T-helper 2 cell treated with Interferon-gamma antibody and Interleukin-4, amounts not matched to agents 100 ng/mL and 5 ng/mL, for 36 hours (primary cell): Measurements from ENCODE around the gene CNOT8. TPM values are rescaled to one million over a fixed set of nuclear protein-coding genes. Genes with fewer than 3 reads are reported as not detected.
"Not testable (repeated sequence)": the region's sequence is repeated elsewhere in the genome, so short reads cannot be mapped to it uniquely, and the experiment has no call there.

ENCODE experiments used
- intact Hi-C: fragments of 100-400 bp; cut with micrococcal nuclease; formaldehyde crosslinking; loops from one replicate; pipeline ENCODE4 v1.15.1; 2023
- total RNA-seq: library from RNA; stranded (reverse); gene quantifications from 2 replicates; pipeline ENCODE4 v1.2.3, GENCODE V29; 2022

The CNOT8 gene
- total RNA-seq, 1 donor from 2014 or later: 70.4 TPM

DNA sequence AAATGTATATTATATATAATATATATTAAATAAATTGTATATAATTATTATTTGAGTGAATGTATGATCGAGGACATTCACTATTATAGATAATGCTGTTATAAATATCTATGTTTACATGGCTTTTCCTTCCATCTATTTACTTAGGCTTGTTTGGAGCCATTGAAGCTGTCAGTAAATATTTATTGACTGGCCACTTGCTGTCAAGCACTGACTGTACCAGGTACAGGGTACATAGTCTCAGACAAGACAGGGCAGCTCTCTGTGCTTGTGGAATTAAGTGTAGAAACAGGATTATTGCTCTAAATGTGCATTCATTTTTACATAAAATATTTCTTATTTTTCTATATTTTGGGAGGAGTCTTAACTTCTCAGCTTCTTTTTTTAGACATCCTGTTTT, 24.4 kb upstream of the CNOT8 start:
- intact Hi-C loops: no loop called here

DNA sequence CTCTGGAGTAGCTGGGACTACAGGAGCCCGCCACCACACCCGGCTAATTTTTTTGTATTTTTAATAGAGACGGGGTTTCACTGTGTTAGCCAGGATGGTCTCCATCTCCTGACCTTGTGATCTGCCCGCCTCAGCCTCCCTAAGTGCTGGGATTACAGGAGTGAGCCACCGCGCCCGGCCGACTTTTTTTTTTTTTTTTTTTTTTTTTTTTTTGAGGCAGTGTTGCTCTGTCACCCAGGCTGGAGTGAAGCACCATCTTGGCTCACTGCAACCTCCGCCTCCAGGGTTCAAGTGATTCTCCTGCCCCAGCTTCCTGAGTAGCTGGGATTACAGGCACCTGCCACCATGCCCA, 22.8 kb upstream of the CNOT8 start:
- intact Hi-C loops: not testable (repeated sequence)

DNA sequence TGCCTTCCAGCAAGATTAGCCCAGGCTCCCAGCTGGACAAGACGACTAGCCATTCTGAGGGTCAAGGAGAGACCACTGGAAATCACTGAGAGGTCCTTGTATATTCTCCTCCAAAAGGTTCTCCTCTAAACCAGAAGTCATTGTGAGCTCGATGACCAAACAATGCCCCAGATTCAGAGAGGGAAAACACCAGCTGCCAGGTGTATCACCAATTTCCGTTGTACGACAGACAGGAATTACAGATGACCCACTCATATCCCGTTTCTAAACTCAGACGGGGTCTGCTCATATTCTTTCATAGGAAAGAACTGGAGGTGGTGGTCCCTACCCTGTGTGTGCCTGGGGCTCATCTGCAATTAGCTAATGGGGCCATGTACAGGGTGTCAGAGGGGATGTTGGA, 22.2 kb upstream of the CNOT8 start:
- intact Hi-C loops: no loop called here

DNA sequence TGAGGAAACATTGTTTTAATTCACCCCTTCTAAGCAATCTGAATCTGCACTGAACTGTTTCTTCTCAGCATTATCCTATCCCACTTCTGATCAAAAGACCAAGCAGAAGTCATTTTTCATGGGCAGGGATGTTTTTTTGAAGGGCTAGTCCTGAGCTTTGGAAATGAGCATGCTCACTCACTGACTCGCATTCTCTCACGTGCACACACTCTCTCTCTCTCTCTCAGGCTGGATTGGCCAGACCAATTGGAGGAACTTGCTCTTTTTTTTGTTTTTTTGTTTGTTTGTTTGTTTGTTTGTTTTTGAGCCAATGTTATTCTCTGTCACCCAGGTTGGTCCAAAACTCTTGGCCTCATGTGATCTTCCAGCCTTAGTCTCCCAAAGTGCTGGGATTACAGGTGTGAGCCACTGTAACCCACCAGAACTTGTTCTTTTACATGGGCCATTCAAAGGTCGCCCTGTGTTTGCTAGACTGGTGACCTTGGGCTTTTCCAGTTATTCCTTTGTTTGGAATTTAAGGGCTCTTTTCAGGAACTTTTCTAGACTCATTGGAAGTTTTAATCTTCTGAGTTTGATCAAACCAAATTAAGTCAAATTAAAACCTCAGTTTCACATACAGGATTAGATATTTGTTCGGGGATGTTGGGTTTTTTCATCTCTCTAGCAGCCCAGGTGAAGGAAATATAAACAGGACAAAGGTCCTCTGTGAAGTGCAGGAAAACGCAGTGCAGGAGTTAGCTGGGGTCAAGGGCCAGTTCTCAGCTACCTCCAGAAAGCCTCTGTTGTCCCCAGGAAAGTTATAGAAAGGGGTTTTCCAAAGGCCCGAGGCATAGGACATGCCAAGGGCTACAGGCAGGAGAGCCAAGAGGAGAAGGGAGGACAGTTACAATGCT, 21.2 kb upstream of the CNOT8 start:
- intact Hi-C loops: no loop called here

DNA sequence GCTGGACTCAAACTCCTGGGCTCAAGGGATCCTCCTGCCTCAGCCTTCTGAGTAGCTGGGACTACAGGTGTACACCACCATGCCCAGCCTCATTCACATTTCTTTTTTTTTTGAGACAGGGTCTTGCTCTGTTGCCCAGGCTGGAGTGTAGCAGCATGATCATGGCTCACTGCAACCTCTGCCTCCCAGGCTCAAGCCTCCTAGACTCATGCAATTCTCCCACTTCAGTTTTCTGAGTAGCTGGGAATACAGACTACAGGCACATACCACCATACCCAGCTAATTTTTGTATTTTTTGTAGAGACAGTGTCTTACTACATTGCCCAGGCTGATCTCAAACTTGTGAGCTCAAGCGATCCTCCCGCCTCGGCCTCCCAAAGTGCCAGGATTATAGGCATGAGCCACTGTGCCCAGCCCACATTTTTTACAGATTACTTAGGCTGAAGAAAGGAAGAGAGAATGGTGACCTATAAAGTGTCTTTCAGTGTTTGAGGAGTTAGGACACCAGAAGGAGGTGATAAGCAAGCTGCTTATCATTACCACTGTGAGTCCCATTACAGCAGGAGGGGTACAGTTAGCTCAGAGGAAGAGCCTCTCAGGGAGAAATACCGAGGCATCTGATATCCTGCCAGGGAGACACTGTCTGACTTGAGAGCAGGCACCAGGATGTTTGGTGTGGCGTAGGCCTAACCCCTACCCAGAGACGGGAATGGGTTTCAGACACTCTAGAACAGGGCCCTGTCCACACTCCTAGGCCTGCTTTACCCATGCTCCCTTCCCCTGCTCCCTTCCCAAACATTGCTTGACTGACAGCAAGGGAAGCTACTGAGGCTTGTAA, 17.8 kb upstream of the CNOT8 start:
- intact Hi-C loops: no loop called here

DNA sequence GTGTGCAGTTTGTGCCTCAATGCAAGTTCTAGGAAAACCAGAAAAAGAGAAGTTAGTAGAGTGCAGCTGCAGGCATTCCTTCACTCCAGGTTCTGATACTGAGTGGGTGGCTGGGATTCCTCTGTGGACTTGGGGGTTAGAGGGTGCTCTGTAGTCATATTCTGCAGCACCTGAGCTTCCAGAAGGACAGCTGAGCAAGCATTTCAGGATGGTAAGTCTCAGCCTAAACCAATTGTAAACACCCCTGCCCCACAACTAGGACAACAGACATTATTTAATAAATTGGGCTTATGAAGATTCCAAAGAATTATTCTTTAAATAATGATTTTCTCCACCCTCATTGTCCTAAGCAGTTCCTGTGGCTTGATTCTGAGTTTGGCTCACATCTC, 17.2 kb upstream of the CNOT8 start:
- intact Hi-C loops: no loop called here

DNA sequence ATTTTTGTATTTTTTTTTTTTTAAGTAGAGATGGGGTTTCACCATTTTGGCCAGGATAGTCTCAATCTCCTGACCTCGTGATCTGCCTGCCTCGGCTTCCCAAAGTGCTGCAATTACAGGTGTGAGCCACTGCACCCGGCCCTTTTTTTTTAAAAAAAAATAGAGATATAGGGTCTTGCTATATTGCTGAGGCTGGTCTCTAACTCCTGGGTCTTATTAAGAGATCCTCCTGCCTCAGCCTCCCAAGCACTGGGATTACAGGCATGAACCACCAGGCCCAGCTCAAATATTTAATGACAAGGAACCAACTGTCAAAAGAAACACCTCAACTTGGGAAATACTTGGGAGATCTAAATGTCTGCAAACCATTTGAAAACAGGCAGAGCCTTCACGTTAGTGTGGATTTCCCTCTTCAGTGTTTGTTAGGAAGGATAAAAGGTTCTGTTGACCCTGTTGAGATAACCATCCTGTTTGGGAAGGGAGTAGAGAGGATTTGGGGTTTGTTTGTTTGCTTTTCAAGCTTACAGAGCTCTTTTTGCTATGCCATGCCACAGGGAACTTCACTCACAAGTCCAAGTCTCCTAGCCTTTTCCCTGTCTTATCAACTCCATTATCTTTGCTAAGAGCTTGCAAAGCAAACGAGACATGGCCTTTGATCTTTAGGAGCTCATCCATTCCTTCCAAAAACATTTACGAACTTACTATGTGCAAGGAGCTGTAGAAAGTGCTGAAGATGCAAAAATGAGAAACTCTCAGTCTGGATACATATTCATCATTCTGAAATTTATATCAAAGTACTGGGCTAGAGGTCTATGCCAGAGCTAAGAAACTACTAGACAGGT, 15.5 kb upstream of the CNOT8 start:
- intact Hi-C loops: no loop called here

DNA sequence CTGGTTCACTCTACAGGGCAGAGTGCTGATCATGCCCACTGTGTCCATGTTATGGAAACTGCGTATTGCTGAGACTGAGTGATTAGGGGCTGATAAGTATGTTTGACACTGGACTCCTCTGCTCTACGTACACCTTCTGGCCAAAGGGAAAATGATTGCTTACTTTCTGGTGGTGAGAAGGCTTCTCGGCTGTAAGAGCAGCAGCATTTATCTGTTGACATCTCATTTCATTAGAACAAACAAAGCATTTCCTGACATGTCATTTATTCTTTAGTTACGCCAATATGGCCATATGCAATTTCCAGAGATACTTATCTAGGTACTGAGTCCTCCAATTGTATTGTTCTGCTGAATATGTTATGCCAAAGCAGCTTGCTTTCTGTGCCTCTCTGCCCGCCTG, 13.6 kb upstream of the CNOT8 start:
- intact Hi-C loops: no loop called here

DNA sequence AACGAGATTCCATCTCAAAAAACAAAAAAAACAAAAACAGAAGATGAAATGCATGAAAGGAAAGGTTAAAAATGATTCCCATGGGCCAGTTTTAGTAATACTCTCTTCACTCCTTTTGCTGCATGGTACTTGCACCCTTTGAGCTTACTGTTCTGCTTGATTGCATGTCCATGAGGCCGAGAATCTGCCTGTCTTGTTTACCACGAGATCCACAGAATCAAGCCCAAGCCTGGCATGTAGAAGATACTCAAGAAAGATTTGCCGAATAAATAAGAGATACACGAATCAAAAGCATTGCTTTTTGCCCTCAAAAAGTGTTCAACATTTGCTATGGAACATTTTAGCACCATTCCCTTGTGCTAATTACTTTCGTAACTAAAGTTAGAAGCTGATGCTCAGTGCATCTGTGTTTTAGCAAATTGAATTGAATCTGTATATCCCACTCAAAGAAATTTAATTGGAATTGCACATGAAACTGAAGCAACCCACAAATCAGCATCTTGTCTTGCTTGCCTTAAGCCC, 9.1 kb upstream of the CNOT8 start:
- intact Hi-C loops: no loop called here

DNA sequence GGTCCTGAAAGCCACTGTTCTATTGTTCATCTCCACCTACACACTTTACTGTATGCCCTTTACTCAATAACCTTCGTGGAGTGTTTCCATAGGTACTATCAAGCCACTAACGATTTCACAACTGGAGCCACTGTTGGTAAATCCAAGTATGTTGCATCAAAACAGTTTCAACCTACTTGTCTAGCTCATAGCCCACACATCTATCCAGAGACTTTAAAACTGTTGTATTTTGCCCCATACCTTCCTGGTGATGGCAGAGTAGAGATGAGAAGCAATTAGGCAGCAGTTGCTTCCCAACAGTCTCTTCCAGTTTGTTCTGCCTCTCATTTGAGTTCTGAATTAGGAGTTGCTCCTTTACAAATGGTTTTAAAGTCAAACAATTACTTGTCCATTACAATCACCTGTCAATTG, 8.6 kb upstream of the CNOT8 start:
- intact Hi-C loops: no loop called here

DNA sequence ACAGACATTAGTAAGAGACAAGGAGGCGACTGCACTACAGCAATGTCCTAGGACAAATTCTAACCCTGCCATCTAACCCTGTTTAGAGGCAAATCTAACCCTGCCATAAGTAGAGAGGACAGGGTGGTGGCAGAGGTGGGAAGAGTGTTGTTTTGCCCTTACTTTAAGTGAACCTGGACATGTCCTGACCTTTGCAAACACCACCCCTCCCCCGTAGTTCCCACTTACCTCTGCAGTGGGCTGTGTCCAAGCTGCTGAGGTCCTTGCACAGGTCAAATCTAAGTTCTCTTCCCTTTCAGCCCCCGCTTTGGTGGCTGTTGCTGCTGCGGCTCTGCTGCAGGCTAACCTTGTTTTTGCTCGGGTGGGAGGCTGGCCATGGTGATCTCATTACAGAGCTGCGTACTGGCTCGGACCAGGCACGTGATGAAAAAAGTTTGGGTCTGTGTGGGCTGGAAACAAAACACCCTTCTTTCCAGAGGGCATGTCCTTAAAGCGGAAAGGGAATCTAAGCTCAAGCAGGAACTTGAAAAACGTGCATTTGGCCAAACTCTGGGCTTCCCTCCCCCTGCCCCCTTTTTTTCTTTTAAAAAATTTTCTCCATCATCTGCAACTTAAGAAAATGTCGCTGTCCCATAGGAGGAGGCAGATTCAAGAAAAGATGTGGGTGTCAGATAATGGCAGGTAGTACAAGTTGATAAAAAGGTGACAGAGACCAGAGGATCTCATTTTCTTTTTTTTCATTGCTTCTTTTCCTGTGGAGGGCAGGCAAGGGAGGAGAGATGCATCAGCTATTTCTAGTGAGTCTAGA, 8.0 kb upstream of the CNOT8 start, which contains the start of gene FAXDC2:
FAXDC2 (minus strand) TSS at position 349 of the 808 bp plus-strand sequence. CDS start 12,425 bp downstream, outside the sequence.
- intact Hi-C loops: no loop called here

DNA sequence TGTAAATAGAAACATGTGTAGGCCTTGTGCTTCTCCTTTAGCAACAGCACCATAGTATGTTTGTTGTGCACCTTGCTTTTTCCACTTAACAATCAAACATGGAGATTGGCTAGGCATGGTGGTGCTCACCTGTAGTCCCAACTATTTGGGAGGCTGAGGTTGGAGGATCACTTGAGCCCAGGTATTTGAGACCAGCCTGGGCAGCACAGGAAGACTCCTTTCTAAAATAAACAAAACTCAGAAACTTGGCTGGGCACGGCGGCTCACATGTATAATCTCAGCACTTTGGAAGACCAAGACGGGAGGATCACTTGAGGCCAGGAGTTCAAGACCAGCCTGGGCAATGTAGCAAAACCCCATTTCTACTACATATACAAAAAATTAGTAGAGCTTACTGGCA, 7.1 kb upstream of the CNOT8 start:
- intact Hi-C loops: no loop called here

DNA sequence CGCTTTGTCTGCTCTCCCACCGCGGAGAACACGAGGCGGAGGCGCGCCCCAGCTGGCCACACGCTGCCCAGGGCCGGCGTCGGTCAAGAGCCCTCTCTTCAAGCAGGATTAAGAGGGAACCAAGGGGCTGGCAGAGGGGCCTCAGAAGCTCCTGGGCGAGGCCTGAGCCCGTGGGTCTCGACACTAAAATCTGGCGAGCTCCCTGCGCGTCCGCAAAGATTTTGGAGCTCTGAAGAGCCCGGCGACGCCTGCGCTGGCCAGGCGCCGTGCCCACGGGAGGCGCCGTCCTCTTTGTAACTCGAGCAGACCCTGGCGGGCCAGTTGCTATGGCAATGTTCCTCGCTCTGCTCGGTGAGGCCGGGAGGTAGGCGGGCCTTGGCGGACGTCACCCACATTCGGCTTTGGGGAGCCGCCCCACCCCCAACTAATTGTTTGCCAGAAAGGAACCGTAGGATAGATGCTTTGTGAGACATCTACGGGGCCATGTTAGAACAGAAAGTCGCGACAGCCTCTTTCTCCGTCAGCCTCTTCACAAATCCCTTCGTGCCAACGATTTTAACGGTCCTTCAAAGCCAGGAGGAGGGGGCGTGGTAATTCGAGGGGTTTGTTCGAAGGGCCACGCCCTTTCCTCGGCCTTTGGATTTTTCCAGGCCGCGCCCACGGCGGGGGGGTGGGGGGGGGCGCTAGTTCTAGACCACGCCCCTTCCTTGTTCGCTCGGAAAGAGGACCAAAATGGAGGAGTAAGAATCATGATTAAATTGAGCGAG, 714 bp upstream of the CNOT8 start:
- intact Hi-C loops: loop anchor here (1.0 to 2.0 kb wide), 8 partner anchors 45 to 819 kb away; partner anchors contain the start of genes FAM114A2, GALNT10, LARP1 and MFAP3

DNA sequence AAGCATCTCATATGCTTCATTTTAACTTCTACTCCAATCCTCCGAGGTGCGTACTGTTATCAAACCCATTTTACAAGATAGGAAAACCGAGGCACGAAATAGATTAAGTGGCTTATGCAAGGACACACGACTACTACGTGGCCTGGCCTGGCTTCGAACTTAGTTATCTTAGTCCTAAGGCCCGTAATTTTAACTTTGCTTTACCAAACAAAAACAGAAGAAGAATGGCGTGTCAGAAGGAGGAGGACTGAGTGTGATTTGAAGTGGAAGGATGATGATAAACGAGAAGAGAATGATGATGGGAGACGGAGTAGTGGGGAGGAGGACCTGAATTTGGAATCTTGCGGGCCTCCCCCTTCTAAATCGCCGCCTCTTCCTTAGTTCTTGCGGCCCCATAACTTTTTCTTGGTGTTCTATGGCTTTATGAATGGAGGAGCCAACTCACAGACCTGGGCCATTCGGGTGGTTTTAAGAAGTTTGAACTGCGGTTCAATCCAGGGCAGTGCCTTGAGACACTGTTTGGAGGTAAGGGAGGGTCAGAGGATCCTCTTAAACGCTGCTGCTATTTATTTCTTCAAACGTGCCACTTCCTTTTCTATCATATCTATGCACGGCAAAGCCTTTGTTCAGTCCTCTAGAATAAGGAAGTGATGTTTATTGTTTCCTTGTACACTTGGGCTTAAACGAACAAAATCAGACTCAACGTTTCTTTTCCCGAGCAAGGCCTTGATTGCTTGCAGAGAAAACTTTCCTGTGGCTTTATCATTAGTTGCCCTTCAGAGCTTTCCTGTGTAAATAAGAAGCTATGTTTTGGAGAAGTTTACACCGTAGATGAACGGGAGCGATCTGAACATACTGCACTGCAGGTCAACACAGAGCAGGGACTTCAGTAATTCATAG, 795 bp downstream of the CNOT8 start:
- intact Hi-C loops: loop anchor here (1.0 to 2.0 kb wide), 8 partner anchors 46 to 821 kb away; partner anchors contain the start of genes FAM114A2, GALNT10, LARP1 and MFAP3

DNA sequence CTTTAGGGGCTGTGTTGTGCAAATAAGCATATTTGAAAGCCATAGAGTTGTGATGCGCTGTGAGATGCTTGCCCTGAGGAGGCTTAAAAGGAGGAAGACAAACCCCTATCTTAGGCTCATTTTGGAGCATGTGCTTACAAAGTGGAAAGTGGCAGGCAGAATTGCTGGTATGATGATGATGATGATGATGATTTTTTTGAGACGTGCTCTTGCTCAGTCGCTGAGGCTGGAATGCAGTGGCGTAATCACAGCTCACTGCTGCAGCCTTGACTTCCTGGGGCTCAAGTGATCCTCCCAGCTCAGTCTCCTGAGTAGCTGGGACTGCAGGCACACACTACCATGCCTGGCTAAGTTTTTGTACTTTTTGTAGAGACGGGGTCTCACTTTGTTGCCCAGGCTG, 1.7 kb downstream of the CNOT8 start:
- intact Hi-C loops: no loop called here

DNA sequence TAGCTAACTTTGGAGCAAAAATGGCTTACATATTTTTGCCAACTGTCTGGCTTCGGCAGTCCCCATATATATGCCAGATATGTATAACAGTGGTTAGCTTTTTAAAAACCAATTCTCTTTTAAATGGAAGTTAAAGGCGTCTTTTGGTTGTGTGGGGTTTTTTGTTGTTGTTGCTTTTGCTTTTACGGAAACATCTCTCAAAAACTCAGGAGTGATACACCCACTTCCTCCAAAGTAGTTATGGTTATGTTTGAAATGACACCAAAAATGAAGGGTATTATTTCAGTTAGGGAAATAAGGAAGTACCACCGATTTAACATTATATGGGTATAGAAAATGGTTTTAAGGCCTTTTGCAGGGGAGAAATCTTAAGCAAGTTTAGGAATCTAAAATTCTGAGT, 2.3 kb downstream of the CNOT8 start:
- intact Hi-C loops: no loop called here

DNA sequence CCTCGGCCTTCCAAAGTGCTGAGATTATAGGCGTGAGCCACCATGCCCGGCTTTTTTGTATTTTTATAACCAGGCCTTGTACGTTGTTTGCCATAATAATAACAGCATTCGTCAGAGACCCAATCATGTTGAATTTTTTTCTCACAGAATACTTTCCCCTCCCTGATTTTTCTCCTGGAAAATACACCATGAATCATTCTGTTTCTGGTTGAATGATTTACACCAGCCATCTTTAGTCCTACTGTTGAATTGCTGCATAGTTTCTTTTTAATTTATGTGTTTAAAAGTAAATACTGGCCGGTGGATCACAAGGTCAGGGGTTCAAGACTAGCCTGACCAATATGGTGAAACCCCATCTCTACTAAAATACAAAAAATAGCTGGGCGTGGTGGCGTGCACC, 3.5 kb downstream of the CNOT8 start:
- intact Hi-C loops: no loop called here

DNA sequence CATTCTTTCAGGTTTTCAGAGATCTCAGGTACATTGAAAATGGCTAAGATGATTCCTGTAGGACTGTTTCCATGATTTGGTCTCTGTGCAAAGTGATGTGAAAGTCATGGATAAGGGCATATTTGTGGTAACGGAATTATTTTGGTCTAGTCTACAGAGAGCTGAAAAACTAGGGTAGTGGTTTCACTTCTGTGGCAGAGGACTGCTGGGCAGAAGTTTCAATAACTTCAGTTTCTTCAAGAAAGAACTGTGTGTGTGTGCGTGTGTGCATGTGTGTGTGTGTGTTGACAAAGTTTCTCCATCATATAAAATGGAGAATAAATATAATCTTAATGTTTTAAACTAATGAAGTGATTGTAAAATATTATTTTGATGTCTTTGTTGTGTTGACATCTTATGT, 4.3 kb downstream of the CNOT8 start:
- intact Hi-C loops: no loop called here
